Astrocyte of the cerebellum (primary cell): Measurements from ENCODE around the gene STIP1.

ENCODE experiments used
- DNase-seq: peaks from one replicate; pipeline ENCODE4 v3.0.0-alpha.2; 2011; ENCODE audit warnings: low read depth
- H3K4me3 ChIP-seq: 2 replicates; pipeline ENCODE4 v1.5.1; 2011; ENCODE audit warnings: mild to moderate bottlenecking, low read depth, low read length, moderate library complexity
- CTCF ChIP-seq: IDR thresholded peaks from 2 replicates; pipeline ENCODE4 v1.5.1; 2012; ENCODE audit warnings: low read length, low read depth, moderate library complexity, mild to moderate bottlenecking; ENCODE audit errors: missing control alignments
- in situ Hi-C: cut with HindIII; loops from 2 replicates; pipeline ENCODE4 v1.10.0; 2017; ENCODE audit warnings: low sequenced_read_pairs

The STIP1 gene

GRCh38 chr11:64230171-64230984 is 44.4 kb downstream of the STIP1 start, which contains the start of gene DNAJC4:
Gene DNAJC4 (plus strand): TSS chr11:64230548. CDS start chr11:64230855, 307 bp downstream.
- TF ChIP-seq CTCF, result no peak
- peak; percentile 74 for DNase-seq
- H3K4me3 ChIP-seq, result peak within 1 kb of the TSS; percentile 70
- in situ Hi-C loops, result no loop called here

DNA sequence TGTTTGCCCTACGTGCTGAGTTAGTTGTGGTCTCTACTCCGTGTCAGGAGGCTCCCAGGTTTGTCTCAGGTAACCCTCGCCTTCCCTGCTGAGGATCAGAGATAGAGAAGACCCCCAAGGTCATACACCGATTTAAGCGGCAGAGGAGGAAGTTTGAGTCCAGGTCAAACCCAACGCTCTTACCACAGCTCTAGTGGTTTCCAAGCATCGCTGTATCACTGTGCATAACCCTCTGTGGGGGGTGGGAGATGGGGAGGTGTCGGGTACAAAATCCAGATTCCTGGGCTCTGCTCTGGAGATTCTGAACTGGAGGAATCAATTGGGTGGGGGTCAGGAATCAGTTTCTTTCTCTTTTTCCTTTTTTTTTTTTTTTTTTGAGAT is 45.0 kb downstream of the STIP1 start:
- in situ Hi-C loops, result no loop called here
- peak overlapping the region; percentile 70 for H3K4me3 ChIP-seq
- TF ChIP-seq CTCF, result no peak
- no peak for DNase-seq

GRCh38 chr11:64231546-64231945 is 45.6 kb downstream of the STIP1 start:
- DNase-seq, result no peak
- H3K4me3 ChIP-seq, result no peak overlapping the region
- in situ Hi-C loops, result no loop called here
- TF ChIP-seq CTCF, result no peak

GRCh38 chr11:64232182-64232966 is 46.4 kb downstream of the STIP1 start:
- no peak for DNase-seq
- no peak for TF ChIP-seq CTCF
- no peak overlapping the region for H3K4me3 ChIP-seq
- in situ Hi-C loops, result no loop called here

DNA sequence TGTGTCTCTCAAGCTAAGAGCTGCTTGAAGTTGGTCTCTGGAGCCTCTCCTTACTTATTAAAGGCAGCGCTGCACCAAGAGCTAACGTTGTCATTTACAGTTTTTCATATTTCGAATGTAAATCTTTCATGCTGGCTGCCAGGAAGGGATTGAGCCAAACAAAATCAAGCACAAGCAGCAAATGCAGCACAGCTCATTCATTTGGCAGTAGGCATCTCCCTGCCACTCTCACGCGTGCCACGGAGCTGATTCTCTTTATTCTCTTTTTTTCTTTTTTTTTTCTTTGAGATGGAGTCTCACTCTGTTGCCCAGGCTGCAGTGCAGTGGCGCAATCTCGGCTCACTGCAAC is 47.0 kb downstream of the STIP1 start:
- H3K4me3 ChIP-seq, result no peak overlapping the region
- in situ Hi-C loops, result no loop called here
- TF ChIP-seq CTCF, result no peak
- no peak for DNase-seq

DNA sequence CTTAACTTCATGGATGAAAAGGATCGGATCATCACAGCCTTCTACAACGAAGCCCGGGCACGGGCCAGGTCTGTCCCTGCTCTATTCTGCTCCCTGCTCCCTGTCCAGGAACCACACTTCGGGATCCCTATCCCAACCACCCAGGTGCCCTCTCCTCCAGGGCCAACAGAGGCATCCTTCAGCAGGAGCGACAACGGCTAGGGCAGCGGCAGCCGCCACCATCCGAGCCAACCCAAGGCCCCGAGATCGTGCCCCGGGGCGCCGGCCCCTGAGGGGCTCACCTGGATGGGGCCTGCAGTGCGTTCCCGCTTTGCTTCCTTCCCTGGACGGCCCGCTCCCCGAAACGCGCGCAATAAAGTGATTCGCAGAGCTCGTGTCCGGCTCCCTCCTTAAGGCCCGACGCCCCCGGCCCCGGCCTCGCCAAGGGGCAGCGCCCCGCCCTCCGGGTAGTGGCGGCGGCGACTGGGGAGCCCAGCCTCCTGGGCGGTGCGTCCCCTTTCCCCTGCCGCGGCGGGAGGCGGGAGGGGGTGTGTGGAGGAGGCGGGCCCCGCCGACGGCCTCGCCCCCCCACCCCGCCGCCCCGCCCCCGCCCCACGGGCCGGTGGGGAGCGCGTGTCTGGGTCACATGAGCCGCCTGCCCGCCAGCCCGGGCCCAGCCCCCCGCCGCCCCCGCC is 48.1 kb downstream of the STIP1 start, which contains the start of gene VEGFB:
VEGFB (plus strand) TSS at position 672 of the 674 bp plus-strand sequence. CDS start 250 bp downstream, outside the sequence.
- no peak for DNase-seq
- no peak for TF ChIP-seq CTCF
- H3K4me3 ChIP-seq, result peak within 1 kb of the TSS; percentile 61
- in situ Hi-C loops, result no loop called here
